T1000 (cell line): ENCODE measurements around the gene LRIT1.

ENCODE experiments used
- DNase-seq: peaks from one replicate; lab custom pipeline; 2025; ENCODE audit warnings: mixed read lengths; lab: John Stamatoyannopoulos, UW

The LRIT1 gene

GRCh38 chr10:84254552-84255478 lies 13.5 kb upstream of the LRIT1 start:
- DNase-seq = no peak

- no peak for DNase-seq
Measured at GRCh38 chr10:84248794-84249193, 7.4 kb upstream of the LRIT1 start.

- DNase-seq = no peak
Measured at GRCh38 chr10:84247496-84247895, 6.2 kb upstream of the LRIT1 start.

GRCh38 chr10:84244651-84245270 lies 3.4 kb upstream of the LRIT1 start, which contains the start of gene RGR:
RGR (plus strand) TSS chr10:84245053; CDS start chr10:84245091, 38 bp downstream.
- no peak for DNase-seq

- DNase-seq = no peak
Measured at GRCh38 chr10:84243759-84244158, 2.4 kb upstream of the LRIT1 start.

GRCh38 chr10:84238909-84239308 lies 2.4 kb downstream of the LRIT1 start:
- DNase-seq = no peak

GRCh38 chr10:84237199-84238051 lies 3.9 kb downstream of the LRIT1 start:
- no peak for DNase-seq

GRCh38 chr10:84236807-84237198 lies 4.5 kb downstream of the LRIT1 start:
- DNase-seq = no peak

- DNase-seq = no peak
Measured at GRCh38 chr10:84235096-84235495, 6.2 kb downstream of the LRIT1 start.

- no peak for DNase-seq
Measured at GRCh38 chr10:84234479-84234878, 6.9 kb downstream of the LRIT1 start.

- DNase-seq = no peak
Measured at GRCh38 chr10:84233940-84234339, 7.4 kb downstream of the LRIT1 start.

- no peak for DNase-seq
Measured at GRCh38 chr10:84232376-84232775, 9.0 kb downstream of the LRIT1 start.

- DNase-seq = no peak
Measured at GRCh38 chr10:84230359-84230758, 11.0 kb downstream of the LRIT1 start.

- no peak for DNase-seq
Measured at GRCh38 chr10:84227810-84228209, 13.5 kb downstream of the LRIT1 start.

- DNase-seq = no peak
Measured at GRCh38 chr10:84226616-84227015, 14.7 kb downstream of the LRIT1 start.

- no peak for DNase-seq
Measured at GRCh38 chr10:84225427-84226173, 15.7 kb downstream of the LRIT1 start, which contains the start of gene LRIT2. LRIT2 (minus strand) TSS chr10:84225544; CDS start chr10:84225520, 24 bp downstream.

- DNase-seq = no peak
Measured at GRCh38 chr10:84224411-84225028, 16.8 kb downstream of the LRIT1 start.

GRCh38 chr10:84221916-84222315 lies 19.4 kb downstream of the LRIT1 start:
- DNase-seq = no peak

- no peak for DNase-seq
Measured at GRCh38 chr10:84217746-84218145, 23.6 kb downstream of the LRIT1 start.

GRCh38 chr10:84216834-84217233 lies 24.5 kb downstream of the LRIT1 start:
- no peak for DNase-seq
